GM19372 (cell line): ENCODE measurements around the gene EIF4EBP2.

Experiments used
- ATAC-seq: cut with Tn5 transposase; IDR thresholded peaks from one replicate; pipeline ENCODE4 v1.9.1; 2021; ENCODE audit warnings: mild to moderate bottlenecking, low read depth, moderate library complexity; ENCODE audit not compliant: unreplicated experiment

EIF4EBP2 gene

GRCh38 chr10:70404036-70404786 lies at the start of gene EIF4EBP2:
Gene EIF4EBP2 (plus strand): TSS chr10:70404145. CDS start chr10:70404402, 257 bp downstream.
- peak; percentile 76 for ATAC-seq

GRCh38 chr10:70354556-70354955 lies 49.4 kb upstream of the EIF4EBP2 start:
- ATAC-seq, result no peak

- peak; percentile 71 for ATAC-seq
Observed at GRCh38 chr10:70355051-70356021, 48.6 kb upstream of the EIF4EBP2 start.

- no peak for ATAC-seq
Observed at GRCh38 chr10:70357565-70357964, 46.4 kb upstream of the EIF4EBP2 start.

GRCh38 chr10:70358446-70358845 lies 45.5 kb upstream of the EIF4EBP2 start:
- ATAC-seq, result no peak

GRCh38 chr10:70359017-70359550 lies 44.9 kb upstream of the EIF4EBP2 start:
- ATAC-seq, result no peak

- no peak for ATAC-seq
Observed at GRCh38 chr10:70360215-70360614, 43.7 kb upstream of the EIF4EBP2 start.

GRCh38 chr10:70362328-70362727 lies 41.6 kb upstream of the EIF4EBP2 start:
- no peak for ATAC-seq

GRCh38 chr10:70363292-70363691 lies 40.7 kb upstream of the EIF4EBP2 start:
- ATAC-seq, result no peak

GRCh38 chr10:70363971-70364771 lies 39.8 kb upstream of the EIF4EBP2 start:
- ATAC-seq, result peak; percentile 88

GRCh38 chr10:70364772-70365091 lies 39.2 kb upstream of the EIF4EBP2 start:
- ATAC-seq, result no peak

GRCh38 chr10:70367195-70367796 lies 36.6 kb upstream of the EIF4EBP2 start:
- ATAC-seq, result no peak

- no peak for ATAC-seq
Observed at GRCh38 chr10:70368774-70369482, 35.0 kb upstream of the EIF4EBP2 start.

- ATAC-seq, result no peak
Observed at GRCh38 chr10:70369498-70370018, 34.4 kb upstream of the EIF4EBP2 start.

GRCh38 chr10:70370766-70371165 lies 33.2 kb upstream of the EIF4EBP2 start:
- ATAC-seq, result no peak

- no peak for ATAC-seq
Observed at GRCh38 chr10:70371846-70372245, 32.1 kb upstream of the EIF4EBP2 start.

- no peak for ATAC-seq
Observed at GRCh38 chr10:70374775-70375614, 28.9 kb upstream of the EIF4EBP2 start.
